ENCODE measurements around the gene LIPN. TPM values are rescaled to one million over a fixed set of nuclear protein-coding genes. Genes with fewer than 3 reads are reported as not detected.

LIPN gene
- total and polyA plus RNA-seq, 4 donors: 0.07 to 0.25 (median 0.09) TPM; not detected in 1

DNA sequence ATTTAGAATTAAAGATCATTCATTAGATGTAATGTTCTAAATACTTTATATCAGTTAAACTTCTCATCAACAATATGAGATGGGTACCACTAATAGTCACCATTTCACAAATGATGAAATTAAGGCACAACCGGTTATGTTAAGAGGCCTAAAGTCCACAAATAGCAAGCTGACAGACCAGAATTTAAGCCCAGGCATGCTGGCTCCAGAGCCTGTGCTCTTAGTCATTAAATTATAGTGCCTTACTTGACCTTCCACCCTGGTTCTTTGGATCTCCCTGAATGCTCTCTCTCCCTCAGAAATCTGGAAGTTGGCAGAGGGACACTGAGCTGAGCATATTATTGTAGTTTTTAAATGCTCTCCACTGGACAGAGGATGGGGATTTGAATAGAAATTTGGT lies 3.6 kb downstream of the LIPN start:
- 83% methylated on average over 1 of the region's 1 CpG for WGBS
- no peak for TF ChIP-seq GABPA (IDR thresholded peaks at IDR 0.05 in 1 of 2, conservative IDR thresholded peaks at IDR 0.05 in 1 of 2)
- no peak for TF ChIP-seq HNF4G (IDR thresholded peaks at IDR 0.05)
- TF ChIP-seq ATF3 (IDR thresholded peaks at IDR 0.05): no peak
- TF ChIP-seq YY1 (IDR thresholded peaks at IDR 0.05): no peak
- no peak for TF ChIP-seq EGR1 (IDR thresholded peaks at IDR 0.05; ENCODE audit: low read depth in 2 of 2)
- no peak for DNase-seq (ENCODE audit: low spot score)

GRCh38 chr10:88764110-88764509 lies 4.3 kb downstream of the LIPN start:
- Histone ChIP-seq H3K27me3 (ENCODE audit: control insufficient read depth in 4 of 4, insufficient read depth in 4 of 4, low read length in 3 of 4) (no peaks in the 10 kb centered on the region), H3K4me3 (ENCODE audit: low read depth in 1 of 3, low read length in 3 of 3) (no peak overlapping the region), H3K27ac (ENCODE audit: low read depth in 1 of 2, low read length in 2 of 2) (no peak overlapping the region), H3K36me3 (ENCODE audit: control insufficient read depth in 4 of 4, insufficient read depth in 3 of 4, low read depth in 1 of 4, low read length in 3 of 4) (no peaks in the 10 kb centered on the region), H3K9me3 (ENCODE audit: control insufficient read depth in 4 of 4, low read length in 3 of 4) (no peaks in the 10 kb centered on the region), H3K4me1 (ENCODE audit: control insufficient read depth in 4 of 4, insufficient read depth in 4 of 4, low read length in 3 of 4) (peaks cover 3 to 15% (median 4%) of the 10 kb centered on the region in 4 donors), H3K9ac (ENCODE audit: low read depth in 1 of 2, low read length in 2 of 2) (no peak overlapping the region)
- WGBS: 97% methylated on average over 3 of the region's 3 CpGs
- DNase-seq (ENCODE audit: low spot score): no peak
- TF ChIP-seq ATF3 (IDR thresholded peaks at IDR 0.05) (no peak), ZBTB33 (IDR thresholded peaks at IDR 0.05) (no peak), RAD21 (IDR thresholded peaks at IDR 0.05) (no peak), EGR1 (IDR thresholded peaks at IDR 0.05; ENCODE audit: low read depth in 2 of 2) (no peak), JUND (IDR thresholded peaks at IDR 0.05) (no peak), HNF4G (IDR thresholded peaks at IDR 0.05) (no peak), RXRA (IDR thresholded peaks at IDR 0.05) (no peak), HNF4A (conservative IDR thresholded peaks at IDR 0.05) (no peak), CTCF (IDR thresholded peaks at IDR 0.05; ENCODE audit: low read depth, low read length, missing input control) (no peak)
- TF ChIP-seq, protein P1, sequence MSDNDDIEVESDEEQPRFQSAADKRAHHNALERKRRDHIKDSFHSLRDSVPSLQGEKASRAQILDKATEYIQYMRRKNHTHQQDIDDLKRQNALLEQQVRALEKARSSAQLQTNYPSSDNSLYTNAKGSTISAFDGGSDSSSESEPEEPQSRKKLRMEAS (IDR thresholded peaks at IDR 0.05): no peak
- TF ChIP-seq, protein P2, sequence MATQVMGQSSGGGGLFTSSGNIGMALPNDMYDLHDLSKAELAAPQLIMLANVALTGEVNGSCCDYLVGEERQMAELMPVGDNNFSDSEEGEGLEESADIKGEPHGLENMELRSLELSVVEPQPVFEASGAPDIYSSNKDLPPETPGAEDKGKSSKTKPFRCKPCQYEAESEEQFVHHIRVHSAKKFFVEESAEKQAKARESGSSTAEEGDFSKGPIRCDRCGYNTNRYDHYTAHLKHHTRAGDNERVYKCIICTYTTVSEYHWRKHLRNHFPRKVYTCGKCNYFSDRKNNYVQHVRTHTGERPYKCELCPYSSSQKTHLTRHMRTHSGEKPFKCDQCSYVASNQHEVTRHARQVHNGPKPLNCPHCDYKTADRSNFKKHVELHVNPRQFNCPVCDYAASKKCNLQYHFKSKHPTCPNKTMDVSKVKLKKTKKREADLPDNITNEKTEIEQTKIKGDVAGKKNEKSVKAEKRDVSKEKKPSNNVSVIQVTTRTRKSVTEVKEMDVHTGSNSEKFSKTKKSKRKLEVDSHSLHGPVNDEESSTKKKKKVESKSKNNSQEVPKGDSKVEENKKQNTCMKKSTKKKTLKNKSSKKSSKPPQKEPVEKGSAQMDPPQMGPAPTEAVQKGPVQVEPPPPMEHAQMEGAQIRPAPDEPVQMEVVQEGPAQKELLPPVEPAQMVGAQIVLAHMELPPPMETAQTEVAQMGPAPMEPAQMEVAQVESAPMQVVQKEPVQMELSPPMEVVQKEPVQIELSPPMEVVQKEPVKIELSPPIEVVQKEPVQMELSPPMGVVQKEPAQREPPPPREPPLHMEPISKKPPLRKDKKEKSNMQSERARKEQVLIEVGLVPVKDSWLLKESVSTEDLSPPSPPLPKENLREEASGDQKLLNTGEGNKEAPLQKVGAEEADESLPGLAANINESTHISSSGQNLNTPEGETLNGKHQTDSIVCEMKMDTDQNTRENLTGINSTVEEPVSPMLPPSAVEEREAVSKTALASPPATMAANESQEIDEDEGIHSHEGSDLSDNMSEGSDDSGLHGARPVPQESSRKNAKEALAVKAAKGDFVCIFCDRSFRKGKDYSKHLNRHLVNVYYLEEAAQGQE (IDR thresholded peaks at IDR 0.05): no peak

More for the DNA sequence above, 3.6 kb downstream of the LIPN start:
- no peak overlapping the region for H3K4me3 ChIP-seq (ENCODE audit: low read depth in 1 of 3, low read length in 3 of 3)
- no peak overlapping the region for H3K9ac ChIP-seq (ENCODE audit: low read depth in 1 of 2, low read length in 2 of 2)
- peaks cover 2 to 11% (median 3%) of the 10 kb centered on the region in 4 donors for H3K4me1 ChIP-seq (ENCODE audit: control insufficient read depth in 4 of 4, insufficient read depth in 4 of 4, low read length in 3 of 4)
- H3K27me3 ChIP-seq (ENCODE audit: control insufficient read depth in 4 of 4, insufficient read depth in 4 of 4, low read length in 3 of 4): no peaks in the 10 kb centered on the region
- no peaks in the 10 kb centered on the region for H3K36me3 ChIP-seq (ENCODE audit: control insufficient read depth in 4 of 4, insufficient read depth in 3 of 4, low read depth in 1 of 4, low read length in 3 of 4)
- H3K27ac ChIP-seq (ENCODE audit: low read depth in 1 of 2, low read length in 2 of 2): no peak overlapping the region
- no peaks in the 10 kb centered on the region for H3K9me3 ChIP-seq (ENCODE audit: control insufficient read depth in 4 of 4, low read length in 3 of 4)
